Measurements from ENCODE around the gene RPS6KA2.
"Not testable (repeated sequence)": the region's sequence is repeated elsewhere in the genome, so short reads cannot be mapped to it uniquely, and the experiment has no call there.

DNA sequence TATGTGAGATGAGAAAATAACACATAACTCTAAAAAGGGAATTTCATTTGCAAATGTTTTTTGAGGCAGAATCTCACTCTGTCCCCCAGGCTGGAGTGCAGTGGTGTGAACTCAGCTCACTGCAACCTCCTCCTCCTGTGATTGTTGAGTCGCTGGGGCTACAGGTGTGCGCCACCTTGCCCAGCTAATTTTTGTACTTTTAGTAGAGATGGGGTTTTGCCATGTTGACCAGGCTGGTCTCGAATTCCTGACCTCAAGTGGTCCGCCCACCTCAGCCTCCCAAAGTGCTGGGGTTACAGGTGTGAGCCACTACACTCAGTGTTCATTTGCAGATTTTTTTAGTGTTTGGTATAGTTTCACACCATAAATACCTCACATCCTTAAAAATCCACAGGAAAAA, 7.5 kb upstream of the RPS6KA2 start:
- TF ChIP-seq, protein P1, sequence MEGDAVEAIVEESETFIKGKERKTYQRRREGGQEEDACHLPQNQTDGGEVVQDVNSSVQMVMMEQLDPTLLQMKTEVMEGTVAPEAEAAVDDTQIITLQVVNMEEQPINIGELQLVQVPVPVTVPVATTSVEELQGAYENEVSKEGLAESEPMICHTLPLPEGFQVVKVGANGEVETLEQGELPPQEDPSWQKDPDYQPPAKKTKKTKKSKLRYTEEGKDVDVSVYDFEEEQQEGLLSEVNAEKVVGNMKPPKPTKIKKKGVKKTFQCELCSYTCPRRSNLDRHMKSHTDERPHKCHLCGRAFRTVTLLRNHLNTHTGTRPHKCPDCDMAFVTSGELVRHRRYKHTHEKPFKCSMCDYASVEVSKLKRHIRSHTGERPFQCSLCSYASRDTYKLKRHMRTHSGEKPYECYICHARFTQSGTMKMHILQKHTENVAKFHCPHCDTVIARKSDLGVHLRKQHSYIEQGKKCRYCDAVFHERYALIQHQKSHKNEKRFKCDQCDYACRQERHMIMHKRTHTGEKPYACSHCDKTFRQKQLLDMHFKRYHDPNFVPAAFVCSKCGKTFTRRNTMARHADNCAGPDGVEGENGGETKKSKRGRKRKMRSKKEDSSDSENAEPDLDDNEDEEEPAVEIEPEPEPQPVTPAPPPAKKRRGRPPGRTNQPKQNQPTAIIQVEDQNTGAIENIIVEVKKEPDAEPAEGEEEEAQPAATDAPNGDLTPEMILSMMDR (conservative IDR thresholded peaks at IDR 0.05; ENCODE audit: low read depth in 2 of 2): not testable (repeated sequence)
- TF ChIP-seq, protein P2, sequence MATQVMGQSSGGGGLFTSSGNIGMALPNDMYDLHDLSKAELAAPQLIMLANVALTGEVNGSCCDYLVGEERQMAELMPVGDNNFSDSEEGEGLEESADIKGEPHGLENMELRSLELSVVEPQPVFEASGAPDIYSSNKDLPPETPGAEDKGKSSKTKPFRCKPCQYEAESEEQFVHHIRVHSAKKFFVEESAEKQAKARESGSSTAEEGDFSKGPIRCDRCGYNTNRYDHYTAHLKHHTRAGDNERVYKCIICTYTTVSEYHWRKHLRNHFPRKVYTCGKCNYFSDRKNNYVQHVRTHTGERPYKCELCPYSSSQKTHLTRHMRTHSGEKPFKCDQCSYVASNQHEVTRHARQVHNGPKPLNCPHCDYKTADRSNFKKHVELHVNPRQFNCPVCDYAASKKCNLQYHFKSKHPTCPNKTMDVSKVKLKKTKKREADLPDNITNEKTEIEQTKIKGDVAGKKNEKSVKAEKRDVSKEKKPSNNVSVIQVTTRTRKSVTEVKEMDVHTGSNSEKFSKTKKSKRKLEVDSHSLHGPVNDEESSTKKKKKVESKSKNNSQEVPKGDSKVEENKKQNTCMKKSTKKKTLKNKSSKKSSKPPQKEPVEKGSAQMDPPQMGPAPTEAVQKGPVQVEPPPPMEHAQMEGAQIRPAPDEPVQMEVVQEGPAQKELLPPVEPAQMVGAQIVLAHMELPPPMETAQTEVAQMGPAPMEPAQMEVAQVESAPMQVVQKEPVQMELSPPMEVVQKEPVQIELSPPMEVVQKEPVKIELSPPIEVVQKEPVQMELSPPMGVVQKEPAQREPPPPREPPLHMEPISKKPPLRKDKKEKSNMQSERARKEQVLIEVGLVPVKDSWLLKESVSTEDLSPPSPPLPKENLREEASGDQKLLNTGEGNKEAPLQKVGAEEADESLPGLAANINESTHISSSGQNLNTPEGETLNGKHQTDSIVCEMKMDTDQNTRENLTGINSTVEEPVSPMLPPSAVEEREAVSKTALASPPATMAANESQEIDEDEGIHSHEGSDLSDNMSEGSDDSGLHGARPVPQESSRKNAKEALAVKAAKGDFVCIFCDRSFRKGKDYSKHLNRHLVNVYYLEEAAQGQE (IDR thresholded peaks at IDR 0.05; ENCODE audit: unreplicated experiment): not testable (repeated sequence)
- TF ChIP-seq EZH2 (IDR thresholded peaks at IDR 0.05; ENCODE audit: low read depth, unreplicated experiment); POLR2AphosphoS5 (IDR thresholded peaks at IDR 0.05; ENCODE audit: low read depth); JUNB (IDR thresholded peaks at IDR 0.05; ENCODE audit: unreplicated experiment); NANOG (IDR thresholded peaks at IDR 0.05; ENCODE audit: borderline replicate concordance); EZH2phosphoT487 (IDR thresholded peaks at IDR 0.05; ENCODE audit: unreplicated experiment); CREB1 (CRISPR knock-in tag; IDR thresholded peaks at IDR 0.05; ENCODE audit: low read depth); ZNF114 (CRISPR knock-in tag; IDR thresholded peaks at IDR 0.05): not testable (repeated sequence)
- TF ChIP-seq, protein P3, sequence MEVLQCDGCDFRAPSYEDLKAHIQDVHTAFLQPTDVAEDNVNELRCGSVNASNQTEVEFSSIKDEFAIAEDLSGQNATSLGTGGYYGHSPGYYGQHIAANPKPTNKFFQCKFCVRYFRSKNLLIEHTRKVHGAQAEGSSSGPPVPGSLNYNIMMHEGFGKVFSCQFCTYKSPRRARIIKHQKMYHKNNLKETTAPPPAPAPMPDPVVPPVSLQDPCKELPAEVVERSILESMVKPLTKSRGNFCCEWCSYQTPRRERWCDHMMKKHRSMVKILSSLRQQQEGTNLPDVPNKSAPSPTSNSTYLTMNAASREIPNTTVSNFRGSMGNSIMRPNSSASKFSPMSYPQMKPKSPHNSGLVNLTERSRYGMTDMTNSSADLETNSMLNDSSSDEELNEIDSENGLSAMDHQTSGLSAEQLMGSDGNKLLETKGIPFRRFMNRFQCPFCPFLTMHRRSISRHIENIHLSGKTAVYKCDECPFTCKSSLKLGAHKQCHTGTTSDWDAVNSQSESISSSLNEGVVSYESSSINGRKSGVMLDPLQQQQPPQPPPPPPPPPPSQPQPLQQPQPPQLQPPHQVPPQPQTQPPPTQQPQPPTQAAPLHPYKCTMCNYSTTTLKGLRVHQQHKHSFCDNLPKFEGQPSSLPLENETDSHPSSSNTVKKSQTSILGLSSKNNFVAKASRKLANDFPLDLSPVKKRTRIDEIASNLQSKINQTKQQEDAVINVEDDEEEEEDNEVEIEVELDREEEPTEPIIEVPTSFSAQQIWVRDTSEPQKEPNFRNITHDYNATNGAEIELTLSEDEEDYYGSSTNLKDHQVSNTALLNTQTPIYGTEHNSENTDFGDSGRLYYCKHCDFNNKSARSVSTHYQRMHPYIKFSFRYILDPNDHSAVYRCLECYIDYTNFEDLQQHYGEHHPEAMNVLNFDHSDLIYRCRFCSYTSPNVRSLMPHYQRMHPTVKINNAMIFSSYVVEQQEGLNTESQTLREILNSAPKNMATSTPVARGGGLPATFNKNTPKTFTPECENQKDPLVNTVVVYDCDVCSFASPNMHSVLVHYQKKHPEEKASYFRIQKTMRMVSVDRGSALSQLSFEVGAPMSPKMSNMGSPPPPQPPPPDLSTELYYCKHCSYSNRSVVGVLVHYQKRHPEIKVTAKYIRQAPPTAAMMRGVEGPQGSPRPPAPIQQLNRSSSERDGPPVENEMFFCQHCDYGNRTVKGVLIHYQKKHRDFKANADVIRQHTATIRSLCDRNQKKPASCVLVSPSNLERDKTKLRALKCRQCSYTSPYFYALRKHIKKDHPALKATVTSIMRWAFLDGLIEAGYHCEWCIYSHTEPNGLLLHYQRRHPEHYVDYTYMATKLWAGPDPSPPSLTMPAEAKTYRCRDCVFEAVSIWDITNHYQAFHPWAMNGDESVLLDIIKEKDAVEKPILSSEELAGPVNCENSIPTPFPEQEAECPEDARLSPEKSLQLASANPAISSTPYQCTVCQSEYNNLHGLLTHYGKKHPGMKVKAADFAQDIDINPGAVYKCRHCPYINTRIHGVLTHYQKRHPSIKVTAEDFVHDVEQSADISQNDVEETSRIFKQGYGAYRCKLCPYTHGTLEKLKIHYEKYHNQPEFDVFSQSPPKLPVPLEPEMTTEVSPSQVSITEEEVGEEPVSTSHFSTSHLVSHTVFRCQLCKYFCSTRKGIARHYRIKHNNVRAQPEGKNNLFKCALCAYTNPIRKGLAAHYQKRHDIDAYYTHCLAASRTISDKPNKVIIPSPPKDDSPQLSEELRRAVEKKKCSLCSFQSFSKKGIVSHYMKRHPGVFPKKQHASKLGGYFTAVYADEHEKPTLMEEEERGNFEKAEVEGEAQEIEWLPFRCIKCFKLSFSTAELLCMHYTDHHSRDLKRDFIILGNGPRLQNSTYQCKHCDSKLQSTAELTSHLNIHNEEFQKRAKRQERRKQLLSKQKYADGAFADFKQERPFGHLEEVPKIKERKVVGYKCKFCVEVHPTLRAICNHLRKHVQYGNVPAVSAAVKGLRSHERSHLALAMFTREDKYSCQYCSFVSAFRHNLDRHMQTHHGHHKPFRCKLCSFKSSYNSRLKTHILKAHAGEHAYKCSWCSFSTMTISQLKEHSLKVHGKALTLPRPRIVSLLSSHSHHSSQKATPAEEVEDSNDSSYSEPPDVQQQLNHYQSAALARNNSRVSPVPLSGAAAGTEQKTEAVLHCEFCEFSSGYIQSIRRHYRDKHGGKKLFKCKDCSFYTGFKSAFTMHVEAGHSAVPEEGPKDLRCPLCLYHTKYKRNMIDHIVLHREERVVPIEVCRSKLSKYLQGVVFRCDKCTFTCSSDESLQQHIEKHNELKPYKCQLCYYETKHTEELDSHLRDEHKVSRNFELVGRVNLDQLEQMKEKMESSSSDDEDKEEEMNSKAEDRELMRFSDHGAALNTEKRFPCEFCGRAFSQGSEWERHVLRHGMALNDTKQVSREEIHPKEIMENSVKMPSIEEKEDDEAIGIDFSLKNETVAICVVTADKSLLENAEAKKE (CRISPR knock-in tag; IDR thresholded peaks at IDR 0.05): not testable (repeated sequence)
- TF ChIP-seq, protein P4, sequence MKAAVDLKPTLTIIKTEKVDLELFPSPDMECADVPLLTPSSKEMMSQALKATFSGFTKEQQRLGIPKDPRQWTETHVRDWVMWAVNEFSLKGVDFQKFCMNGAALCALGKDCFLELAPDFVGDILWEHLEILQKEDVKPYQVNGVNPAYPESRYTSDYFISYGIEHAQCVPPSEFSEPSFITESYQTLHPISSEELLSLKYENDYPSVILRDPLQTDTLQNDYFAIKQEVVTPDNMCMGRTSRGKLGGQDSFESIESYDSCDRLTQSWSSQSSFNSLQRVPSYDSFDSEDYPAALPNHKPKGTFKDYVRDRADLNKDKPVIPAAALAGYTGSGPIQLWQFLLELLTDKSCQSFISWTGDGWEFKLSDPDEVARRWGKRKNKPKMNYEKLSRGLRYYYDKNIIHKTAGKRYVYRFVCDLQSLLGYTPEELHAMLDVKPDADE (IDR thresholded peaks at IDR 0.05): not testable (repeated sequence)
